CD14-positive monocyte (primary cell): ENCODE data around the gene EXD1. TPM values are rescaled to one million over a fixed set of nuclear protein-coding genes. Genes with fewer than 3 reads are reported as not detected.
A peak's percentile ranks its signal among the peaks of the same experiment; 100 is the strongest.

Source experiments
- DNase-seq, 3 donors: peaks; one replicate each; pipeline ENCODE4 v3.0.0-alpha.2; 2011 to 2022
- H2AFZ ChIP-seq: 2 replicates; pipeline ENCODE4 v1.6.0; 2012; ENCODE audit warnings: mild to moderate bottlenecking, low read depth, low read length, inconsistent platforms; ENCODE audit not compliant: insufficient read depth, poor library complexity, severe bottlenecking
- H3K27ac ChIP-seq, 2 donors: 1 replicate in 1 of 2; 2 replicates in 1 of 2; pipeline ENCODE4 v1.5.1; 2012 to 2013; ENCODE audit warnings: low read length in 2 of 2, control low read depth in 1 of 2, inconsistent platforms in 1 of 2, low read depth in 1 of 2, mild to moderate bottlenecking in 1 of 2
- H3K27me3 ChIP-seq, 2 donors: one replicate each; pipeline versions ENCODE4 v1.6.0 to v1.6.1; 2011 to 2013; ENCODE audit warnings: low read length in 2 of 2; ENCODE audit not compliant: control insufficient read depth in 2 of 2, insufficient read depth in 2 of 2
- H3K36me3 ChIP-seq, 2 donors: replicated peaks in 1 of 2; 1 replicate in 1 of 2; 2 replicates in 1 of 2; pipeline versions ENCODE4 v1.5.1 to v1.6.1; 2012 to 2013; ENCODE audit warnings: low read length in 2 of 2, control low read depth in 1 of 2, inconsistent platforms in 1 of 2, mild to moderate bottlenecking in 1 of 2; ENCODE audit not compliant: insufficient read depth in 2 of 2, control insufficient read depth in 1 of 2
- H3K4me1 ChIP-seq, 2 donors: 1 replicate in 1 of 2; 2 replicates in 1 of 2; pipeline versions ENCODE4 v1.5.1 to v1.6.1; 2012 to 2013; ENCODE audit warnings: low read length in 2 of 2, control low read depth in 1 of 2, inconsistent platforms in 1 of 2, mild to moderate bottlenecking in 1 of 2, moderate library complexity in 1 of 2; ENCODE audit not compliant: insufficient read depth in 2 of 2, control insufficient read depth in 1 of 2
- H3K4me2 ChIP-seq: replicated peaks from 2 replicates; pipeline ENCODE3; 2012; ENCODE audit warnings: low read length, moderate library complexity, mild to moderate bottlenecking; ENCODE audit not compliant: poor library complexity, severe bottlenecking; ENCODE audit errors: extremely low read depth
- H3K4me3 ChIP-seq, 3 experiments: fragments of 200-600 bp in 1 of 3; sonication (generic) in 1 of 3; replicated peaks in 1 of 3; 1 replicate in 2 of 3; 2 replicates in 1 of 3; pipeline ENCODE4 v1.5.1; 2011 to 2013; ENCODE audit warnings: low read length in 3 of 3, mild to moderate bottlenecking in 3 of 3, control low read depth in 2 of 3, low read depth in 2 of 3, inconsistent platforms in 1 of 3, moderate library complexity in 1 of 3
- H3K79me2 ChIP-seq: 2 replicates; pipeline ENCODE4 v1.6.0; 2012; ENCODE audit warnings: mild to moderate bottlenecking, control low read depth, inconsistent platforms, low read length, moderate library complexity; ENCODE audit not compliant: insufficient read depth
- H3K9ac ChIP-seq: 2 replicates; pipeline ENCODE4 v1.6.0; 2017; ENCODE audit warnings: low read length, mild to moderate bottlenecking; ENCODE audit not compliant: insufficient read depth, poor library complexity, severe bottlenecking
- H3K9me3 ChIP-seq, 2 donors: replicated peaks in 1 of 2; 1 replicate in 1 of 2; 2 replicates in 1 of 2; pipeline versions ENCODE4 v1.5.1 to v1.6.1; 2012 to 2013; ENCODE audit warnings: low read length in 2 of 2, control low read depth in 1 of 2; ENCODE audit not compliant: control insufficient read depth in 1 of 2, insufficient read depth in 1 of 2
- H4K20me1 ChIP-seq: 2 replicates; pipeline ENCODE4 v1.6.0; 2012; ENCODE audit warnings: mild to moderate bottlenecking, low read length, control low read depth, moderate library complexity; ENCODE audit not compliant: insufficient read depth
- H3K27ac Mint-ChIP-seq, 7 donors: one replicate each; pipeline ENCODE4 v1.8.0; 2020; ENCODE audit warnings: mild to moderate bottlenecking in 7 of 7, mixed read lengths in 7 of 7, moderate library complexity in 6 of 7, inconsistent platforms in 2 of 7
- H3K27me3 Mint-ChIP-seq, 3 donors: one replicate each; pipeline ENCODE4 v1.8.0; 2021 to 2022; ENCODE audit warnings: low read depth in 3 of 3, mild to moderate bottlenecking in 3 of 3, mixed read lengths in 3 of 3, moderate library complexity in 3 of 3, inconsistent platforms in 1 of 3
- H3K36me3 Mint-ChIP-seq, 2 donors: one replicate each; pipeline ENCODE4 v1.8.0; 2020; ENCODE audit warnings: mixed read lengths in 2 of 2, inconsistent platforms in 1 of 2, mild to moderate bottlenecking in 1 of 2
- H3K4me1 Mint-ChIP-seq: one replicate; pipeline ENCODE4 v1.8.0; 2020; ENCODE audit warnings: mild to moderate bottlenecking, mixed read lengths
- H3K4me3 Mint-ChIP-seq, 2 donors: one replicate each; pipeline ENCODE4 v1.8.0; 2020; ENCODE audit warnings: mild to moderate bottlenecking in 2 of 2, mixed read lengths in 2 of 2, moderate library complexity in 1 of 2
- H3K9me3 Mint-ChIP-seq, 7 donors: one replicate each; pipeline ENCODE4 v1.8.0; 2020 to 2022; ENCODE audit warnings: mixed read lengths in 7 of 7, mild to moderate bottlenecking in 6 of 7, moderate library complexity in 6 of 7, inconsistent platforms in 2 of 7
- WGBS: methylation state at CpG from one replicate; pipeline ENCODE4 v1.1.5; 2013; ENCODE audit warnings: missing lambda C conversion rate; ENCODE audit not compliant: insufficient coverage; 5-methylcytosine and 5-hydroxymethylcytosine counted together
- intact Hi-C, 2 donors: fragments of 100-400 bp; cut with micrococcal nuclease; formaldehyde crosslinking; loops; one replicate each; pipeline versions ENCODE4 v1.15.0 to v1.15.1; 2023
- polyA plus RNA-seq, 3 donors: library from polyadenylated mRNA; depleted of rRNA in 1 of 3; unstranded in 2 of 3; stranded (reverse) in 1 of 3; fragments of 300-500 nt in 2 of 3; fragments of >200 nt in 1 of 3; fragmentation: Illumina TruSeq in 2 of 3; gene quantifications; 1 replicate in 2 of 3; 2 replicates in 1 of 3; pipeline ENCODE4 v1.2.3, GENCODE V29; 2012 to 2021
- TF ChIP-seq, protein P1 (sequence below): fragments of 200-600 bp; IDR thresholded peaks from one replicate; pipeline ENCODE4 v1.8.0; 2022; ENCODE audit warnings: antibody characterized with exemption, mild to moderate bottlenecking

The EXD1 gene
- polyA plus RNA-seq, 3 donors, result 0.04 to 0.08 TPM; not detected in 1

DNA sequence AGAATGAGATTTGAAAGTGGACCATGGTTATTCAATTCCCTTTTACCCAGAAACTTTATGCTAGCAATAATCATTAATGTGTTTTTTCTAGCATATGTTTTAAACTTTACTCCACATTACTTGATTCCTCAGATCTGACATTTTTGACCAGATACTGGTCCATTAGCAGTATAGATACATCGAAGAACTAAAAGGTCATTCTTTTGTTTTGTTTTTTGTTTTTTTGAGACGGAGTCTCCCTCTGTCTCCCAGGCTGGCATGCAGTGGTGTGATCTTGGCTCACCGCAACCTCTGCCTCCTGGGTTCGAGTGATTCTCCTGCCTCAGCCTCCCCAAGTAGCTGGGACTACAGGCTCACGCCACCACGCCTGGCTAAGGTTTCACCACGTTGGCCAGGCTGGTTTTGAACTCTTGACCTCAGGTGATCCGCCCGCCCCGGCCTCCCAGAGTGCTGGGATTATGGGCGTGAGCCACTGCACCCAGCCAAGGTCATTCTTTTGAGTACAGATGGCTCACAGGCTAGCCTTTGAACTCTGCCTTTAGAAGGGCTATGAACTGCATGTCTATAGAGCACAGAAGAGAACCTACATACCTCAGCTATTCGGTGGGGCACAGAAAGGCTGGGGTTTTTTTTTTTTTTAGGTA, 29.1 kb upstream of the EXD1 start:
- DNase-seq, result no peak
- peaks cover 26 to 39% of the 10 kb centered on the region in 2 donors for H3K4me1 ChIP-seq
- H3K36me3 ChIP-seq, result peaks cover 57 to 76% of the 10 kb centered on the region in 2 donors
- H3K9me3 ChIP-seq, result no peaks in the 10 kb centered on the region
- peaks cover 0 to 2% (median 0%) of the 10 kb centered on the region in 7 donors for H3K9me3 Mint-ChIP-seq
- intact Hi-C loops, result no loop called here
- 94% methylated on average over 11 of the region's 12 CpGs for WGBS
- H3K4me2 ChIP-seq, result no peak overlapping the region
- H3K79me2 ChIP-seq, result no peaks in the 10 kb centered on the region
- H3K4me3 Mint-ChIP-seq, result no peak overlapping the region
- H2AFZ ChIP-seq, result no peak overlapping the region
- TF ChIP-seq, protein P1, sequence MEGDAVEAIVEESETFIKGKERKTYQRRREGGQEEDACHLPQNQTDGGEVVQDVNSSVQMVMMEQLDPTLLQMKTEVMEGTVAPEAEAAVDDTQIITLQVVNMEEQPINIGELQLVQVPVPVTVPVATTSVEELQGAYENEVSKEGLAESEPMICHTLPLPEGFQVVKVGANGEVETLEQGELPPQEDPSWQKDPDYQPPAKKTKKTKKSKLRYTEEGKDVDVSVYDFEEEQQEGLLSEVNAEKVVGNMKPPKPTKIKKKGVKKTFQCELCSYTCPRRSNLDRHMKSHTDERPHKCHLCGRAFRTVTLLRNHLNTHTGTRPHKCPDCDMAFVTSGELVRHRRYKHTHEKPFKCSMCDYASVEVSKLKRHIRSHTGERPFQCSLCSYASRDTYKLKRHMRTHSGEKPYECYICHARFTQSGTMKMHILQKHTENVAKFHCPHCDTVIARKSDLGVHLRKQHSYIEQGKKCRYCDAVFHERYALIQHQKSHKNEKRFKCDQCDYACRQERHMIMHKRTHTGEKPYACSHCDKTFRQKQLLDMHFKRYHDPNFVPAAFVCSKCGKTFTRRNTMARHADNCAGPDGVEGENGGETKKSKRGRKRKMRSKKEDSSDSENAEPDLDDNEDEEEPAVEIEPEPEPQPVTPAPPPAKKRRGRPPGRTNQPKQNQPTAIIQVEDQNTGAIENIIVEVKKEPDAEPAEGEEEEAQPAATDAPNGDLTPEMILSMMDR, result no peak
- H3K36me3 Mint-ChIP-seq, result peaks cover 46 to 82% of the 10 kb centered on the region in 2 donors
- H3K4me1 Mint-ChIP-seq, result peaks cover 45% of the 10 kb centered on the region
- peak overlapping the region in 4 of 7 donors; percentile 37 to 88 (median 49) for H3K27ac Mint-ChIP-seq
- peaks cover 0 to 3% (median 0%) of the 10 kb centered on the region in 3 donors for H3K27me3 Mint-ChIP-seq
- H4K20me1 ChIP-seq, result no peaks in the 10 kb centered on the region
- H3K27ac ChIP-seq, result no peak overlapping the region
- no peak overlapping the region for H3K9ac ChIP-seq
- no peaks in the 10 kb centered on the region for H3K27me3 ChIP-seq
- no peak overlapping the region for H3K4me3 ChIP-seq

DNA sequence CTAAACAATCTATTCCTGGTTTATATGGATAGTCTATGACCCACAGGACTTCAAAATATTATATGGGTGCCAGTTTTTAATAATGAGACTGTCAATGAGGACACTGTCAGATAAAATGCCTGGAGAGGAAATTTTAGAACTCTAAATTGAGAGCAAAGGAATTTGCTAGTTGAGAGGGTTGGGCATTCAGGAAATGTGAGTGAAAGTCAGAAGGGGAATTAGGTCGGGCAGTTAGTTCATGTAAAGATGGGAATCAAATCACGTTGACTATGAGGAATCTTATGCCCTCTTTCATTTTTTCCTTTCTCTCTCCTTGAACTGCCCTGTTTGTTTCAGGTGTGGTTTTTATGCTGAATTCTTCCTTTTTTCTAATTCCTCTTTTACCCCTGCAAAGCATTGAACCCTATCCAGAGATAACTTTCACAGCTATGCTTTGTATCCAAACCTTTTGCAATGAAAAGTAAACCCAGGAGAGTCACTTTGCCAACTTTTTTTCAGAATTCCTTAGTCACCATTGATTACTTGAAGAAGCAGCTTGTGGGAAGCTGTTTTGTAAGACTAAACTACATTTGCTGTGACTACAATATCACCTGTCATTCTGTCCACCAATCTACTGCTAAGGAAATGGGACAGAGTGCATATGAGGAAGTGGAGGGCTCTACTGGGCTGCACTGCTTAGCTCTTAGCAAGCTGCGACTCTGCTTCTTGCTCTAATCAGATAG, 28.4 kb upstream of the EXD1 start:
- peaks cover 56 to 76% of the 10 kb centered on the region in 2 donors for H3K36me3 ChIP-seq

More for the DNA sequence above, 28.4 kb upstream of the EXD1 start:
- Histone ChIP-seq H2AFZ (no peak overlapping the region), H3K9me3 (no peaks in the 10 kb centered on the region), H3K27ac (peak overlapping the region in 1 of 2 donors; percentile 62), H3K27me3 (no peaks in the 10 kb centered on the region), H3K4me2 (no peak overlapping the region), H3K4me3 (no peak overlapping the region), H3K79me2 (no peaks in the 10 kb centered on the region), H3K9ac (no peak overlapping the region), H3K4me1 (peaks cover 22 to 34% of the 10 kb centered on the region in 2 donors), H4K20me1 (no peaks in the 10 kb centered on the region)
- intact Hi-C loops, result no loop called here
- peaks cover 0 to 3% (median 0%) of the 10 kb centered on the region in 3 donors for H3K27me3 Mint-ChIP-seq
- WGBS, result no CpG with 5 or more reads among the region's 3 CpGs
- H3K4me3 Mint-ChIP-seq, result no peak overlapping the region
- peak overlapping the region; percentile 19 to 89 (median 75) for H3K27ac Mint-ChIP-seq
- TF ChIP-seq, protein P1, result no peak
- H3K4me1 Mint-ChIP-seq, result peaks cover 41% of the 10 kb centered on the region
- H3K36me3 Mint-ChIP-seq, result peaks cover 48 to 79% of the 10 kb centered on the region in 2 donors
- peaks cover 0 to 2% (median 0%) of the 10 kb centered on the region in 7 donors for H3K9me3 Mint-ChIP-seq
- DNase-seq, result peak; percentile 19 to 55 (median 46)
